HCT116 (cell line): Measurements from ENCODE around the gene FOXF2. TPM values are rescaled to one million over a fixed set of nuclear protein-coding genes. Genes with fewer than 3 reads are reported as not detected.

ENCODE experiments used
- ATAC-seq: fragments of 200-7000 bp; cut with Tn5 transposase; 2 replicates; pipeline ENCODE4 v1.9.1; 2020; ENCODE audit warnings: mild to moderate bottlenecking, moderate library complexity
- BruUV-seq: library from RNA; stranded (reverse); fragments of 400-500 nt; replicated peaks from 2 replicates; lab custom pipeline; 2021; lab: Mats Ljungman, UMichigan
- CTCF ChIA-PET: fragments of 300-600 bp; sonication (Branson Sonifier 250); formaldehyde crosslinking; loops from one replicate; lab custom pipeline; 2021; ENCODE audit warnings: antibody characterized with exemption; lab: Charles Lee
- POLR2A ChIA-PET: fragments of 300-600, 350-600 bp; sonication (Branson Sonifier 250); formaldehyde crosslinking; loops from one replicate; lab custom pipeline; 2021; ENCODE audit warnings: antibody characterized with exemption; lab: Charles Lee
- RAD21 ChIA-PET, 2 experiments: fragments of 300-600 bp; sonication (Branson Sonifier 250); formaldehyde crosslinking; loops; one replicate each; lab custom pipeline; 2023; ENCODE audit warnings: low total read pairs in 2 of 2; ENCODE audit not compliant: uncharacterized antibody in 2 of 2, unreplicated experiment in 2 of 2, low non-redundant PET in 1 of 2; lab: Charles Lee
- DNase-seq: peaks from one replicate; pipeline ENCODE4 v3.0.0-alpha.2; 2010; ENCODE audit warnings: low read depth, low spot score
- H2AFZ ChIP-seq: fragments of 200-600 bp; shearing (Covaris generic), sonication (generic); 2 replicates; pipeline ENCODE4 v1.6.1; 2017; ENCODE audit warnings: low read depth, mixed run types, mixed read lengths, antibody characterized with exemption, low read length; ENCODE audit not compliant: poor library complexity, severe bottlenecking
- H3K27ac ChIP-seq: 2 replicates; pipeline ENCODE4 v1.5.1; 2012; ENCODE audit warnings: low read depth, low read length
- H3K27me3 ChIP-seq: fragments of 200-600 bp; sonication (generic); 2 replicates; pipeline ENCODE4 v1.6.1; 2016; ENCODE audit warnings: mixed run types, low read length, mixed read lengths; ENCODE audit not compliant: insufficient read depth
- H3K36me3 ChIP-seq, 2 experiments: fragments of 200-500 bp in 1 of 2; fragments of 200-600 bp in 1 of 2; sonication (Bioruptor generic) in 1 of 2; sonication (generic) in 1 of 2; 2 replicates each; pipeline versions ENCODE4 v1.5.1 to v1.6.1; 2014 to 2016; ENCODE audit warnings: low read length in 2 of 2, inconsistent platforms in 1 of 2, mixed read lengths in 1 of 2, mixed run types in 1 of 2; ENCODE audit not compliant: insufficient read depth in 2 of 2, control insufficient read depth in 1 of 2
- H3K4me1 ChIP-seq, 2 experiments: fragments of 200-600 bp in 1 of 2; sonication (generic) in 1 of 2; 2 replicates each; pipeline versions ENCODE4 v1.5.1 to v1.6.1; 2012 to 2017; ENCODE audit warnings: low read length in 2 of 2, inconsistent platforms in 1 of 2, mild to moderate bottlenecking in 1 of 2, mixed read lengths in 1 of 2, mixed run types in 1 of 2, moderate library complexity in 1 of 2; ENCODE audit not compliant: insufficient read depth in 2 of 2, control insufficient read depth in 1 of 2
- H3K4me2 ChIP-seq: fragments of 200-600 bp; sonication (generic); 2 replicates; pipeline ENCODE4 v1.6.1; 2017; ENCODE audit warnings: mixed run types, low read length, mixed read lengths
- H3K4me3 ChIP-seq, 2 experiments: fragments of 200-600 bp in 1 of 2; sonication (generic) in 1 of 2; replicated peaks in 1 of 2; 2 replicates each; pipeline ENCODE4 v1.5.1; 2011 to 2016; ENCODE audit warnings: low read length in 2 of 2, control low read depth in 1 of 2, low read depth in 1 of 2, mild to moderate bottlenecking in 1 of 2, mixed read lengths in 1 of 2, mixed run types in 1 of 2
- H3K79me2 ChIP-seq: fragments of 200-600 bp; sonication (generic); 2 replicates; pipeline ENCODE4 v1.6.1; 2017; ENCODE audit warnings: mild to moderate bottlenecking, mixed run types, low read length, moderate library complexity, mixed read lengths; ENCODE audit not compliant: insufficient read depth
- H3K9ac ChIP-seq: fragments of 200-600 bp; sonication (generic); 2 replicates; pipeline ENCODE4 v1.6.1; 2016; ENCODE audit warnings: low read length, mixed read lengths
- H3K9me2 ChIP-seq: fragments of 200-600 bp; sonication (generic), shearing (Covaris generic); 2 replicates; pipeline ENCODE4 v1.6.1; 2017; ENCODE audit warnings: mixed run types, mild to moderate bottlenecking, moderate library complexity; ENCODE audit not compliant: insufficient read depth
- H3K9me3 ChIP-seq, 2 experiments: fragments of 200-500 bp in 1 of 2; fragments of 200-600 bp in 1 of 2; sonication (Bioruptor generic) in 1 of 2; sonication (generic) in 1 of 2; 2 replicates each; pipeline ENCODE4 v1.6.1; 2014 to 2017; ENCODE audit warnings: low read length in 2 of 2, mixed read lengths in 2 of 2, inconsistent platforms in 1 of 2, low read depth in 1 of 2, mild to moderate bottlenecking in 1 of 2, mixed run types in 1 of 2, moderate library complexity in 1 of 2; ENCODE audit not compliant: control insufficient read depth in 1 of 2, insufficient read depth in 1 of 2
- H4K20me1 ChIP-seq: fragments of 200-600 bp; sonication (generic), shearing (Covaris generic); 2 replicates; pipeline ENCODE4 v1.6.1; 2017; ENCODE audit warnings: mixed run types, mild to moderate bottlenecking, moderate library complexity; ENCODE audit not compliant: insufficient read depth
- CBX3 ChIP-seq: IDR thresholded peaks from 2 replicates; pipeline ENCODE4 v1.6.1; 2012; ENCODE audit warnings: low read depth
- CEBPB ChIP-seq: IDR thresholded peaks from 2 replicates; pipeline ENCODE4 v1.6.1; 2012; ENCODE audit warnings: low read depth
- EZH2 ChIP-seq: fragments of 200-600 bp; sonication (generic); IDR thresholded peaks from 2 replicates; pipeline ENCODE4 v1.6.1; 2017; ENCODE audit warnings: antibody characterized with exemption, mixed run types
- JUND ChIP-seq: IDR thresholded peaks from 2 replicates; pipeline ENCODE4 v1.6.1; 2012
- POLR2A ChIP-seq: IDR thresholded peaks from 2 replicates; pipeline ENCODE4 v1.7.0; 2011; ENCODE audit warnings: borderline replicate concordance; ENCODE audit not compliant: insufficient read depth, insufficient read length; ENCODE audit errors: extremely low read depth
- RAD21 ChIP-seq: IDR thresholded peaks from 2 replicates; pipeline ENCODE4 v1.6.1; 2012; ENCODE audit warnings: low read depth, mild to moderate bottlenecking
- SIN3A ChIP-seq: IDR thresholded peaks from 2 replicates; pipeline ENCODE4 v1.6.1; 2012; ENCODE audit warnings: low read depth
- SP1 ChIP-seq: IDR thresholded peaks from 2 replicates; pipeline ENCODE4 v1.6.1; 2012; ENCODE audit warnings: low read depth
- SRF ChIP-seq: IDR thresholded peaks from 2 replicates; pipeline ENCODE4 v1.6.1; 2012; ENCODE audit warnings: low read depth
- YY1 ChIP-seq: IDR thresholded peaks from 2 replicates; pipeline ENCODE4 v1.6.1; 2011; ENCODE audit warnings: low read length, low read depth, moderate library complexity, mild to moderate bottlenecking; ENCODE audit not compliant: insufficient replicate concordance; ENCODE audit errors: extremely low read depth
- ZNF274 ChIP-seq: fragments of 200-500 bp; sonication (Bioruptor generic); IDR thresholded peaks from 2 replicates; pipeline ENCODE4 v1.6.1; 2014; ENCODE audit warnings: mild to moderate bottlenecking, low read depth, low read length, inconsistent platforms
- intact Hi-C: fragments of 100-400 bp; cut with micrococcal nuclease; formaldehyde crosslinking; loops from 2 replicates; pipeline ENCODE4 v1.10.0; 2022
- total RNA-seq: library from RNA; stranded (reverse); gene quantifications from one replicate; pipeline ENCODE4 v1.2.1, GENCODE V29; 2021; ENCODE audit not compliant: unreplicated experiment
- TF ChIP-seq, protein P1 (sequence below): IDR thresholded peaks from 2 replicates; pipeline ENCODE4 v1.6.1; 2012
- TF ChIP-seq, protein P2 (sequence below): IDR thresholded peaks from 2 replicates; pipeline ENCODE4 v1.6.1; 2012; ENCODE audit warnings: low read depth
- TF ChIP-seq, protein P3 (sequence below): IDR thresholded peaks from 2 replicates; pipeline ENCODE4 v1.6.1; 2011; ENCODE audit warnings: mild to moderate bottlenecking, low read length, moderate library complexity; ENCODE audit not compliant: insufficient replicate concordance; ENCODE audit errors: extremely low read depth
- TF ChIP-seq, protein P4 (sequence below): IDR thresholded peaks from 2 replicates; pipeline ENCODE4 v1.6.1; 2012

Gene FOXF2
- total RNA-seq, 1 experiment from 2014 or later = not detected

DNA sequence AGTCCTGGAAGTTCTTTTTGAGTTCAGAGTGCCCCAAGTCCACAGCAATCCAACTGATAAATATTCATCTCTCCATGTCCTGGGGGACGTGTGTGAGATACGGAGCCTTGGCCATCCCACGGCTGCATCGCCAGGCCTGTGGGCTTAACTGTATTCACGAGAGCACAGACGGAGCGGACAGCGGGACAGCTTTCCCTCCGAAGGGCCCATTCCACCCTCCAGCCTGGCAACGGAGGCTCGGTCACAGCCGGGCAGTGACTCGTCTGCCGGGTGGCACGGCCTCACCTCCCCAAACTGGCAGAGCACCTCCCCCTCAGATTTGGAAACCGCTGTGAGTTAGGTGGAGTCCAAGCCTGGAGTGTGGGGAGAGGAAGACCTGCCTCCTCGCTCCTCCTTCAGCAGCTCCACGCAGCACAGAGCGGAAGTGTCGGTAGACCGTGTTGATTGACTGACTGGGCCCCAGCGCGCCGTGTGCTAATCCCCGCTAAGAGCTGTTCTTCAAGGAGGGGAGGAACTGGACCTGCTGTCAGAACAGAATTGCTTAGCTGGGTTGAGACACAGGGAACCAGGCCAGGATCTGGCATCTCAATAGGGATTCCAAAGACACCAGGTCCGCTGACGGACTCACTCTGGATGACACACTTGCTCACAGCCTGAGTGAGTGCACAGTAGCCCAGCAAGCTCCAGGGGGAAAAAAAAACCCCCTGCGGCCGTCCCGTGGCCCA, 10.9 kb downstream of the FOXF2 start:
- 0 out of 4 replicates have a peak, but pooled peaks cover 0 to 3% of the 10 kb centered on the region in 2 experiments for H3K4me1 ChIP-seq
- TF ChIP-seq RAD21 (no peak), JUND (no peak)
- no peak overlapping the region for H3K9ac ChIP-seq
- no peak overlapping the region for H3K4me2 ChIP-seq
- H3K9me2 ChIP-seq = no peaks in the 10 kb centered on the region
- ChIA-PET POLR2A (no interaction called here), CTCF (no interaction called here), RAD21 (no interaction called here)
- no peak overlapping the region for H2AFZ ChIP-seq
- H3K9me3 ChIP-seq = no peaks in the 10 kb centered on the region
- BruUV-seq = no TSS peak
- no peak overlapping the region for H3K27ac ChIP-seq
- intact Hi-C loops = no loop called here
- H3K27me3 ChIP-seq = no peaks in the 10 kb centered on the region
- no peaks in the 10 kb centered on the region for H3K36me3 ChIP-seq
- no peak overlapping the region for H3K4me3 ChIP-seq
- ATAC-seq (no peak), DNase-seq (no peak)
- no peaks in the 10 kb centered on the region for H3K79me2 ChIP-seq
- H4K20me1 ChIP-seq = no peaks in the 10 kb centered on the region

DNA sequence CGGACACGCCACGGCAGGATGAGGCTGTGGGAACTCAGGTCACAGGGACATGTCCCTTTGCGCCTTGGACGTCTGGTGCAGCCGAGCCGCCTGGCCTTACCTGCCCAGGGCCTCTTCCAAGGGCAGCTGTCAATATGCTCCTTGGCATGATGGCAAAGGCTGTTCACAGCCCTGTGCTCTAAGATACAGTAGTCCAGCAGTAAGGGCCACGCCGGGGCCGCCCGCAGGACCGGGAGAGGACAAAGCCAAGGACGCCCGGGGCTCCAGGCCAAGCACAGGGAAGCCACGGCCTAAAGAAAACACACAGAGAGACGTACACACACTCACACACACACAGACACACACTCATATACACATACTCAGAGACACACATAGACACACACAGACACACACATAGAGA, 13.0 kb downstream of the FOXF2 start:
- Histone ChIP-seq H3K9me3 (no peaks in the 10 kb centered on the region), H3K4me2 (no peak overlapping the region), H3K4me1 (no peaks in the 10 kb centered on the region), H3K27me3 (no peaks in the 10 kb centered on the region), H3K9ac (no peak overlapping the region), H3K36me3 (no peaks in the 10 kb centered on the region), H4K20me1 (no peaks in the 10 kb centered on the region), H3K4me3 (no peak overlapping the region), H3K27ac (no peak overlapping the region), H2AFZ (no peak overlapping the region), H3K79me2 (no peaks in the 10 kb centered on the region), H3K9me2 (no peaks in the 10 kb centered on the region)
- intact Hi-C loops = no loop called here
- BruUV-seq = no TSS peak
- POLR2A ChIA-PET = no interaction called here
- RAD21 ChIA-PET = no interaction called here
- ATAC-seq (no peak), DNase-seq (no peak)
- CTCF ChIA-PET = no interaction called here
- TF ChIP-seq RAD21 (no peak), YY1 (no peak), CEBPB (no peak), EZH2 (no peak), ZNF274 (no peak), POLR2A (no peak), SP1 (no peak), SIN3A (no peak), CBX3 (no peak), SRF (no peak), JUND (no peak)
- TF ChIP-seq, protein P1, sequence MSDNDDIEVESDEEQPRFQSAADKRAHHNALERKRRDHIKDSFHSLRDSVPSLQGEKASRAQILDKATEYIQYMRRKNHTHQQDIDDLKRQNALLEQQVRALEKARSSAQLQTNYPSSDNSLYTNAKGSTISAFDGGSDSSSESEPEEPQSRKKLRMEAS = no peak
- TF ChIP-seq, protein P2, sequence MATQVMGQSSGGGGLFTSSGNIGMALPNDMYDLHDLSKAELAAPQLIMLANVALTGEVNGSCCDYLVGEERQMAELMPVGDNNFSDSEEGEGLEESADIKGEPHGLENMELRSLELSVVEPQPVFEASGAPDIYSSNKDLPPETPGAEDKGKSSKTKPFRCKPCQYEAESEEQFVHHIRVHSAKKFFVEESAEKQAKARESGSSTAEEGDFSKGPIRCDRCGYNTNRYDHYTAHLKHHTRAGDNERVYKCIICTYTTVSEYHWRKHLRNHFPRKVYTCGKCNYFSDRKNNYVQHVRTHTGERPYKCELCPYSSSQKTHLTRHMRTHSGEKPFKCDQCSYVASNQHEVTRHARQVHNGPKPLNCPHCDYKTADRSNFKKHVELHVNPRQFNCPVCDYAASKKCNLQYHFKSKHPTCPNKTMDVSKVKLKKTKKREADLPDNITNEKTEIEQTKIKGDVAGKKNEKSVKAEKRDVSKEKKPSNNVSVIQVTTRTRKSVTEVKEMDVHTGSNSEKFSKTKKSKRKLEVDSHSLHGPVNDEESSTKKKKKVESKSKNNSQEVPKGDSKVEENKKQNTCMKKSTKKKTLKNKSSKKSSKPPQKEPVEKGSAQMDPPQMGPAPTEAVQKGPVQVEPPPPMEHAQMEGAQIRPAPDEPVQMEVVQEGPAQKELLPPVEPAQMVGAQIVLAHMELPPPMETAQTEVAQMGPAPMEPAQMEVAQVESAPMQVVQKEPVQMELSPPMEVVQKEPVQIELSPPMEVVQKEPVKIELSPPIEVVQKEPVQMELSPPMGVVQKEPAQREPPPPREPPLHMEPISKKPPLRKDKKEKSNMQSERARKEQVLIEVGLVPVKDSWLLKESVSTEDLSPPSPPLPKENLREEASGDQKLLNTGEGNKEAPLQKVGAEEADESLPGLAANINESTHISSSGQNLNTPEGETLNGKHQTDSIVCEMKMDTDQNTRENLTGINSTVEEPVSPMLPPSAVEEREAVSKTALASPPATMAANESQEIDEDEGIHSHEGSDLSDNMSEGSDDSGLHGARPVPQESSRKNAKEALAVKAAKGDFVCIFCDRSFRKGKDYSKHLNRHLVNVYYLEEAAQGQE = no peak
- TF ChIP-seq, protein P3, sequence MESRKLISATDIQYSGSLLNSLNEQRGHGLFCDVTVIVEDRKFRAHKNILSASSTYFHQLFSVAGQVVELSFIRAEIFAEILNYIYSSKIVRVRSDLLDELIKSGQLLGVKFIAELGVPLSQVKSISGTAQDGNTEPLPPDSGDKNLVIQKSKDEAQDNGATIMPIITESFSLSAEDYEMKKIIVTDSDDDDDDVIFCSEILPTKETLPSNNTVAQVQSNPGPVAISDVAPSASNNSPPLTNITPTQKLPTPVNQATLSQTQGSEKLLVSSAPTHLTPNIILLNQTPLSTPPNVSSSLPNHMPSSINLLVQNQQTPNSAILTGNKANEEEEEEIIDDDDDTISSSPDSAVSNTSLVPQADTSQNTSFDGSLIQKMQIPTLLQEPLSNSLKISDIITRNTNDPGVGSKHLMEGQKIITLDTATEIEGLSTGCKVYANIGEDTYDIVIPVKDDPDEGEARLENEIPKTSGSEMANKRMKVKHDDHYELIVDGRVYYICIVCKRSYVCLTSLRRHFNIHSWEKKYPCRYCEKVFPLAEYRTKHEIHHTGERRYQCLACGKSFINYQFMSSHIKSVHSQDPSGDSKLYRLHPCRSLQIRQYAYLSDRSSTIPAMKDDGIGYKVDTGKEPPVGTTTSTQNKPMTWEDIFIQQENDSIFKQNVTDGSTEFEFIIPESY = no peak
- TF ChIP-seq, protein P4, sequence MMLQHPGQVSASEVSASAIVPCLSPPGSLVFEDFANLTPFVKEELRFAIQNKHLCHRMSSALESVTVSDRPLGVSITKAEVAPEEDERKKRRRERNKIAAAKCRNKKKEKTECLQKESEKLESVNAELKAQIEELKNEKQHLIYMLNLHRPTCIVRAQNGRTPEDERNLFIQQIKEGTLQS = no peak
